Heart right ventricle (tissue), 16 donors: ENCODE data around the gene MEIS3. TPM values are rescaled to one million over a fixed set of nuclear protein-coding genes. Genes with fewer than 3 reads are reported as not detected.

Source experiments
- ATAC-seq, 8 donors: fragments of 200-7000 bp; cut with Tn5 transposase; one replicate each; pipeline ENCODE4 v1.9.1; 2020; ENCODE audit warnings: mild to moderate bottlenecking in 8 of 8, moderate library complexity in 8 of 8, moderate number of reproducible peaks in 1 of 8
- DNase-seq, 2 donors: peaks; one replicate each; pipeline ENCODE4 v3.0.0-alpha.2; 2020
- H3K27ac ChIP-seq, 10 donors: fragments of 200-600 bp; sonication (generic) in 2 of 10; one replicate each; pipeline versions ENCODE4 v1.5.0 to v1.8.0; 2020 to 2022; ENCODE audit warnings: mild to moderate bottlenecking in 3 of 10
- H3K27me3 ChIP-seq, 7 donors: fragments of 200-600 bp; one replicate each; pipeline ENCODE4 v1.8.0; 2021 to 2022; ENCODE audit warnings: mild to moderate bottlenecking in 2 of 7
- H3K36me3 ChIP-seq, 9 donors: fragments of 200-600 bp; sonication (generic) in 1 of 9; one replicate each; pipeline versions ENCODE4 v1.5.0 to v1.8.0; 2020 to 2022; ENCODE audit warnings: mild to moderate bottlenecking in 2 of 9
- H3K4me1 ChIP-seq, 9 donors: fragments of 200-600 bp; sonication (generic) in 1 of 9; one replicate each; pipeline versions ENCODE4 v1.5.0 to v1.8.0; 2020 to 2022; ENCODE audit warnings: mild to moderate bottlenecking in 4 of 9
- H3K4me3 ChIP-seq, 10 donors: fragments of 200-600 bp; sonication (generic) in 2 of 10; one replicate each; pipeline versions ENCODE4 v1.5.0 to v1.8.0; 2020 to 2022; ENCODE audit warnings: mild to moderate bottlenecking in 7 of 10, moderate library complexity in 2 of 10
- H3K9me3 ChIP-seq, 11 donors: fragments of 200-600 bp in 10 of 11; sonication (generic) in 2 of 11; one replicate each; pipeline versions ENCODE4 v1.5.0 to v1.8.0; 2013 to 2022; ENCODE audit warnings: mild to moderate bottlenecking in 2 of 11, control low read depth in 1 of 11, moderate library complexity in 1 of 11
- WGBS, 2 donors: extraction: QIAGEN DNeasy Blood & Tissue Kit; methylation state at CpG; one replicate each; pipeline ENCODE4 v1.1.7; 2013; ENCODE audit warnings: inconsistent platforms in 1 of 2; 5-methylcytosine and 5-hydroxymethylcytosine counted together
- intact Hi-C, 10 donors: fragments of 100-400 bp; cut with DNase I; formaldehyde crosslinking; loops; one replicate each; pipeline versions ENCODE4 v1.11.1 to v1.14.2; 2022
- polyA plus RNA-seq, 2 donors: library from polyadenylated mRNA; stranded (reverse); fragments of 200-250 nt; gene quantifications; one replicate each; pipeline ENCODE4 v1.2.3, GENCODE V29; 2013
- total RNA-seq, 10 donors: library from RNA; stranded (reverse); fragmentation: NEBNext Ultra II Directional in 3 of 10; extraction: Animal tissue kit (Norgen Biotek cat#: 25700) in 3 of 10; gene quantifications; one replicate each; pipeline versions ENCODE4 v1.2.1 to v1.2.4, GENCODE V29; 2021 to 2023
- TF ChIP-seq, protein P1 (sequence below), 9 donors: fragments of 200-600 bp; sonication (generic) in 2 of 9; IDR thresholded peaks; one replicate each; pipeline versions ENCODE4 v1.5.0 to v1.8.0; 2021 to 2022; ENCODE audit warnings: antibody characterized with exemption in 9 of 9, mild to moderate bottlenecking in 5 of 9, moderate library complexity in 1 of 9
- donor health status: Arrhythmogenic right ventricular cardiomyopathy.
- donor health status: ischemic (EF 13 %, LVEDD 7.1; RV severe dilation, severe dysfunction).
- donor health status: healthy with polysubstance abuse.
- donor health status: DM: no; HTN: yes; CAD: no.
- donor health status: DM: no; HTN: no; CAD: no.
- donor health status: ischemic (EF 25% LVEDD 6.9; RV normal size, moderate dysfunction).
- donor health status: ischemic (EF 25% LVEDD 5.7; RV mildly dilated, moderate dysfunction).
- donor health status: healthy.
- donor health status: DM: yes; HTN: yes; CAD: no.
- donor health status: Ischemic cardiomyopathy.
- donor health status: ischemic (EF 35%, LVEDD 5.7; RV mildly dilated, moderate dysfunction).
- donor health status: nonischemic (EF 11% LVEDD 7.7; RV severe dilation, severe dysfunction).
- donor health status: DM: yes; HTN: yes; CAD: no.
- donor health status: PGD.
- donor health status: ischemic (EF 29% LVEDD 5.4; RV normal size, mild dysfunction).
- donor health status: nonischemic (EF 23%, LVEDD 6.1; RV moderate dilation, normal function).

The MEIS3 gene
- total and polyA plus RNA-seq, 12 donors: 0.71 to 7.2 (median 2.5) TPM

DNA sequence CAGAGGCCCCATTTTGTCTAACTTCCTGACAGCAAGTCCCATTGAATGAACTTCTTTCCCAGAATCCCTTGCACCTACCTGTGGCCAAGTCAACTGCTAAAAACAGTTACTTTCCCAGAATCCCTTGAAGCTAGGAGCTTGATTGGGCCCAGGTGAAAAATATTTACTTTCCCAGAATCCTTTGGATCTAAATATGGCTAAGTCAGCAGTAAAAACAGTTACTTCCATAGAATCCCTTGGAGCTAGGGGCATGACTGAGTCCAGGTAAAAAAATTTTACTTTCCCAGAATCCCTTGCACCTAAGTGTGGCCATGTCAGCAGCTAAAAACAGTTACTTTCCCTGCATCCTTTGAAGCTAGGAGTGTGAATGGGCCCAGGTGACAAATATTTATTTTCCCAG lies 13.2 kb upstream of the MEIS3 start:
- peaks cover 7 to 28% (median 21%) of the 10 kb centered on the region in 9 donors for H3K4me1 ChIP-seq
- no peak overlapping the region for H3K27ac ChIP-seq
- DNase-seq (no peak), ATAC-seq (no peak)
- no peaks in the 10 kb centered on the region for H3K36me3 ChIP-seq
- H3K27me3 ChIP-seq: peaks cover 9 to 87% (median 80%) of the 10 kb centered on the region in 7 donors
- intact Hi-C loops: loop anchor here in 3 of 10 donors (5.0 to 10.0 kb wide), 3 partner anchors 72 to 182 kb away; partner anchors contain the start of gene NAPA (in 1 of the 3)
- TF ChIP-seq, protein P1, sequence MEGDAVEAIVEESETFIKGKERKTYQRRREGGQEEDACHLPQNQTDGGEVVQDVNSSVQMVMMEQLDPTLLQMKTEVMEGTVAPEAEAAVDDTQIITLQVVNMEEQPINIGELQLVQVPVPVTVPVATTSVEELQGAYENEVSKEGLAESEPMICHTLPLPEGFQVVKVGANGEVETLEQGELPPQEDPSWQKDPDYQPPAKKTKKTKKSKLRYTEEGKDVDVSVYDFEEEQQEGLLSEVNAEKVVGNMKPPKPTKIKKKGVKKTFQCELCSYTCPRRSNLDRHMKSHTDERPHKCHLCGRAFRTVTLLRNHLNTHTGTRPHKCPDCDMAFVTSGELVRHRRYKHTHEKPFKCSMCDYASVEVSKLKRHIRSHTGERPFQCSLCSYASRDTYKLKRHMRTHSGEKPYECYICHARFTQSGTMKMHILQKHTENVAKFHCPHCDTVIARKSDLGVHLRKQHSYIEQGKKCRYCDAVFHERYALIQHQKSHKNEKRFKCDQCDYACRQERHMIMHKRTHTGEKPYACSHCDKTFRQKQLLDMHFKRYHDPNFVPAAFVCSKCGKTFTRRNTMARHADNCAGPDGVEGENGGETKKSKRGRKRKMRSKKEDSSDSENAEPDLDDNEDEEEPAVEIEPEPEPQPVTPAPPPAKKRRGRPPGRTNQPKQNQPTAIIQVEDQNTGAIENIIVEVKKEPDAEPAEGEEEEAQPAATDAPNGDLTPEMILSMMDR (IDR thresholded peaks at IDR 0.05): no peak
- no peak overlapping the region for H3K4me3 ChIP-seq
- no peaks in the 10 kb centered on the region for H3K9me3 ChIP-seq

DNA sequence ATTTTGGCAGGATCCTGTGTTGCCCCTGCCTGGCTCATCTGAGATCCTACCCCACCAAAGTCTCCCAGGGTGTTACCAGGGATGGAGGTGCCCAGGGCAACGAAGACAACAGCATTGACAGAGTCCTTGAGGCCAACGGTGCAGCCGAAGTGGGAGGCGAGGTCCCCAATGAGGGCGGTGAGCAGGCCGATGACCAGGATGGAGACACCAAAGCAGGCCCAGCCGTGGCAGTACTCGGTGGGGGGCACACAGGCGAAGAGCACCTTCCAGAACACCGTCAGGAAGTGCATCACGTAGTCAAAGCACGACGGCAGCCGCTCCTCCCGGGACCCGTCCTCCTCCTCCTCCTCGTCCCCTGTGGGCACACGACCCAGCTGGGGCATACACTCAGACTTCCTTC lies 12.8 kb upstream of the MEIS3 start:
- H3K4me3 ChIP-seq: no peak overlapping the region
- H3K27me3 ChIP-seq: peaks cover 9 to 83% (median 75%) of the 10 kb centered on the region in 7 donors
- DNase-seq: no peak
- no peaks in the 10 kb centered on the region for H3K9me3 ChIP-seq
- no peak for ATAC-seq
- no peaks in the 10 kb centered on the region for H3K36me3 ChIP-seq
- TF ChIP-seq, protein P1 (IDR thresholded peaks at IDR 0.05): no peak
- peaks cover 7 to 30% (median 23%) of the 10 kb centered on the region in 9 donors for H3K4me1 ChIP-seq
- intact Hi-C loops: loop anchor here in 3 of 10 donors (5.0 to 10.0 kb wide), 3 partner anchors 73 to 183 kb away; partner anchors contain the start of gene NAPA (in 1 of the 3)
- no peak overlapping the region for H3K27ac ChIP-seq
- WGBS, 2 donors: 75 to 80% methylated on average over 18 of the region's 18 CpGs

DNA sequence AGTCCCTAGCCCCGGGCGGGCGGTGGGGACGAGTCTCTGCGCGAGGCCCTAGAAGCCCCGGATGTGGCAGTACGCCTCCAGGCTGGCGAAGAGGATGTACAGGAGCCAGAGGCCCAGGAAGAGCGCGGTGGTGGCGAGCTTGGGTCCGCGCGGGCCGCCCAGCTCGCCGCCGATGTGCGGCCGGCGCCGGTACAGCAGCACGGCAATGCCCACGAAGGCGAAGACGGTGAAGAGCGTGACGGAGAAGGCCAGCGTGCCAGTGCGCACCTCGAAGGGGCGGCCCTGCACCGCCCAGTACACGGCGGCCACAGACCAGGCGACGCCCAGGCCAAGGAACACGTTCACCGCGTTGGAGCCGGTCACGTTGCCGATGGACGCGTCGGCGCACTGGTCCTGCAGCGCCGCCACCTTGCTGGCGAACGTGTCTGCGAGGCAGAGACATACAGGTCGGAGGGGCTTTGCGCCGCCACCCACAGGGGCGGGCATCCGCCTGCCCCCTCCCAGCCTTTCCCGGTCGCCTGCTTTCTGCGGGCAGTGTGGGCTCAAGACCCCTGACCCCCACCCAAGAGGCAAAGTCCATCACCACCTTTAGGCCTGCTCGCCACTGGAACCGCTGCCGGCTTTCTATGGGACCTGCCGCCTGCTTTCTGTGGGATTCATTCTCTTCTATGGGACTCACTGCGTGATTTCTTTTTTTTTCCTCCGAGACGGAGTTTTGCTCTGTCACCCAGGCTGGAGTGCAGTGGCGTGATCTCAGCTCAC lies 10.9 kb upstream of the MEIS3 start:
- Histone ChIP-seq H3K27me3 (peaks cover 9 to 87% (median 70%) of the 10 kb centered on the region in 7 donors), H3K9me3 (no peaks in the 10 kb centered on the region), H3K27ac (no peak overlapping the region), H3K36me3 (no peaks in the 10 kb centered on the region), H3K4me1 (peaks cover 7 to 27% (median 21%) of the 10 kb centered on the region in 9 donors), H3K4me3 (peak overlapping the region in 6 of 10 donors; percentile 4 to 37 (median 18))
- TF ChIP-seq, protein P1 (IDR thresholded peaks at IDR 0.05): peak in 5 of 9 donors; percentile 21 to 38 (median 30)
- ATAC-seq (peak in 6 of 8 donors; percentile 9 to 51 (median 24)), DNase-seq (no peak)
- WGBS, 2 donors: 5 to 6% methylated on average over 68 to 69 of the region's 69 CpGs
- intact Hi-C loops: loop anchor here in 3 of 10 donors (5.0 to 10.0 kb wide), 3 partner anchors 75 to 185 kb away; partner anchors contain the start of gene NAPA (in 1 of the 3)

DNA sequence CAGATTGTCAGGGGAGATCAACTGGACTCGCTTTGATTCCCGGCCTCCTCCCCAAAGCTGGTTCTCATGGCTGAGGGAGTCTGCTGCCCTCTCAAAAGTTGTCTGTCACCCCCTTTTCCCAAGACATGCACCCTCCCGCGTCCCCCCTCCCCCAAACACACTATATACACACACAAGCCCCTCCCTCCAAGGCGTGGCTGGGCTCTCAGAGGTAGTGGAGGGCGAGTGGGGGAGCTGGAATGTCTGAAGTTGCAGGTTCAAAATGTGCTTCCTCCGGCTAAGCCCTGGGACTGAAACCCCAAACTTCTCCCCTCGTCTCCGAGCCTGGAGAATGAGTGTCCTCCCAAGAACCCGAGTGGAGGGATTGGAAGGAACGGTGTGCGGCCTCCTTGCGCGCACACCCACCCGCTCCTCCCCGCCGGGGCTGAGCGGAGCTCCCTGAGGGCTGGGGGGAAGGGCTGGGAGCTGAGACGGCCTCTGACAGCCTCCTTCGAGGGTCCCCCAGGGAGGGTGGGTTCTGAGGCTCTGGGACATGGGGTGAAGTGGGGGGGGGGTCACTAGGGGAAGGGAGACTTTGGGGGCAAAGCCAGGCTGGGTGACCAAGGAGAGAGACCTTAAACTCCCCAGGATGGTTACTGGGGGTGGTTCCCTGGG lies 9.9 kb upstream of the MEIS3 start:
- DNase-seq: no peak
- Histone ChIP-seq H3K36me3 (no peaks in the 10 kb centered on the region), H3K27me3 (peaks cover 9 to 88% (median 72%) of the 10 kb centered on the region in 7 donors), H3K27ac (no peak overlapping the region), H3K4me3 (no peak overlapping the region), H3K9me3 (no peaks in the 10 kb centered on the region), H3K4me1 (peaks cover 7 to 27% (median 21%) of the 10 kb centered on the region in 9 donors)
- intact Hi-C loops: loop anchor here in 3 of 10 donors (10.0 kb wide), 1 partner anchor 134 kb away; no protein-coding TSS in a partner anchor
- WGBS, 2 donors: 18 to 21% methylated on average over 20 of the region's 20 CpGs
- ATAC-seq: no peak
- TF ChIP-seq, protein P1 (IDR thresholded peaks at IDR 0.05): no peak
